8988T (cell line): ENCODE measurements around the gene GGT6.

ENCODE experiments used
- DNase-seq: peaks from one replicate; pipeline ENCODE4 v3.0.0; 2011

GGT6 gene

DNA sequence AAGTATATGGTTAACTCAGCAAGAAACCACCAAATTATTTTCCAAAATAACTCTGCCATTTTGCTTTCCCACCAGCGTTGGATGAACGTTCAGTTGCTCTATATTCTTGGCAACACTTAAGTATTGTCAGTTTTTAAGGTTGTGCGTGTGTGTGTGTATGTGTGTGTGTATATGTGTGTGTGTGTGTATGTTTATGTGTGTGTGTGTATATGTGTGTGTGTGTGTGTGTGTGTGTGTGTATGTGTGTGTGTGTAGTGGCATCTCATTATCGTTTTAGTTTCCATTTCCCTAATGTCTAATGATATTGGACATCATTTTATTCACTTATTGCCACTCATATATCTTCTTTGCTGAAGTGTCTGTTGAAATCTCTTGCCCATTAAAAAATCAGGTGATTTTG lies 12.7 kb upstream of the GGT6 start:
- DNase-seq = no peak

DNA sequence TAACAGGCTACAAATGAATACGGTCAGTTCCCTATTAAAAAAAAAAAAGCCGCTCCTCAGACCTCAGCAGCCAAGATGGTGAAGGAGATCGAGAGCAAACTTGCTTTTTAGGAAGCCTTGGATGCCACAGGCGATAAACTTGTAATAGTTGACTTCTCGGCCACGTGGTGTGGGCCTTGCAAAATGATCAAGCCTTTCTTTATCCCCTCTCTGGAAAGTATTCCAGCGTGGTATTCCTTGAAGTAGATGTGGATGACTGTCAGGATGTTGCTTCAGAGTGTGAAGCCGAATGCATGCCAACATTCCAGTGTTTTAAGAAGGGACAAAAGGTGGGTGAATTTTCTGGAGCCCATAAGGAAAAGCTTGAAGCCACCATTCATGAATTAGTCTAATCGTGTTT lies 11.8 kb upstream of the GGT6 start:
- no peak for DNase-seq

DNA sequence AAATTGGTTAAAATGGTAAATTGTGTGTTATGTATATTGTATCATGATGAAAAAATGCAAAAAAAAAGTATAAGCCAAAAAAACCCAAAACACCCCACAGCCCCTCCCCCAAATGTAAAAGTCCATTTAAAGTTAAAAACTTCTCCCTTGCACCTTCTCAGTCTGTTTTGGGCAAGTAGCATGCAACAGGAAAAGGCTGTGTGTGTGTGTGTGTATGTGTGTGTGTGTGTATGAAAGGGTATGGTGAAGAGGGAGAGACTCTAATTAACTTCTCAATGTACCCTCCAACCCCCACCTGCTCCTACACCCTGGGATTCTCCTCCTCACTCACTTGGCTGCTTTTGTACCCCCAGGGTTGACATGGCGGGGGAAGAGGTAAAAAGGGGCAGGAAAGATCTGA lies 9.2 kb upstream of the GGT6 start:
- no peak for DNase-seq

DNA sequence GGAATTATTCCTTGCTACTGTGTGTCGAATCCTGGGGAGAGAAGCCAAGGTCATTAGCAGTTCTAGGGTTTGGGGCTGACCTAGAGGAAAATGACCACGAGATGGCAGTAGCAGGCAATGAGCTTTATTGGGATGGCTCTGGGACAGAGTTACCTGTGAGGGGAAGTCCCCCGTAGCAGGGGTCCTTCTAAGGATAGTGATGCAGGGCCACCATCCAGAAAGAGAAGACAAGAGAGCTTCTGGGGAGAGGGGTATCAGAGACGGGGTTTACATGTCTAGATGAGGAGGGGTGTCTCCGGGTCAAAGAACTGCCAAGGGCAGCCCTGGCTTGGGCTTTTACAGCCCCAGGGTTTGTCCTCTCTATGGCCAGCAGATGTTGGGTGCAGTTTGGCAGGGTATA lies 6.4 kb upstream of the GGT6 start:
- no peak for DNase-seq

DNA sequence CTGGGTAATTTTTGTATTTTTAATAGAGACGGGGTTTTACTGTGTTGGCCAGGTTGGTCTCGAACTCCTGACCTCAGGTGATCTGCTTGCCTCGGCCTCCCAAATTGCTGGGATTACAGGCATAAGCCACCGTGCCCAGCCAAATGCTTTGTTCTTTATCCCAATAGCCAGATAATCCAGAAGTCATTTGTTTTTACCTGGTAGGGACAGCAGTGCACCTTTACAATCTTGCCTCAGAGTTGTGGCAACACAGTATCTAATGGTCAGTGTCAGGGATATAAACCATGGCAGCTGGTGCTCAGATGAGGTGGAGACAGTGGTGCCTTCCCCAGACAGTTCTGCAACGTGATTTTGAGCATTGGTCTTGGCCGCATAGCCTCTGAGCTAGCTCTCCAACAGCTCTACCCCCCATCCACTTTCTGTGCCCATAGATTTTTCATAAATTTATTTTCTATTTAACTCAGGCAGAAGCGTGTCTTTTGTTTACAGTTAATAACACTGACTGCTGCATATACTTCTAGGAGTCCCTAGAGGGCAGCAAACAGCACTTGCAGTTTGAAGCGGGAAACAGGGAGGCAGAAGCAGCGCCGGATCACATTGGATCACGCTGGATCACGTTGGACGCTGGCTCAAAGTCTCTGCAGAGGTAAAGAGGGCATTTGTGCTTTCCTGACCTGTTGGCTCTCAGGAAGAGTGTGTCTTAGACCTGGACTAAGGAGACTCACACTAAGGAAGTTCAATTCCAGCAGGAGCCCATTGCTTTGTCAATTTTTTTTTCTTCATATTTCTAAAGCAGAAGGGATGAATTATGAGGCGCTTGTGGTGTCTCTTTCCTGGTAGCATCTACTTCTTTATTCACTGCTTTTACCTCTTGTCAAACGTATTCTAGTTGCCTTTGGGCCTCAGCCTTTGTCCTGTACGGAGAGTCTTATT lies 5.1 kb upstream of the GGT6 start:
- no peak for DNase-seq

DNA sequence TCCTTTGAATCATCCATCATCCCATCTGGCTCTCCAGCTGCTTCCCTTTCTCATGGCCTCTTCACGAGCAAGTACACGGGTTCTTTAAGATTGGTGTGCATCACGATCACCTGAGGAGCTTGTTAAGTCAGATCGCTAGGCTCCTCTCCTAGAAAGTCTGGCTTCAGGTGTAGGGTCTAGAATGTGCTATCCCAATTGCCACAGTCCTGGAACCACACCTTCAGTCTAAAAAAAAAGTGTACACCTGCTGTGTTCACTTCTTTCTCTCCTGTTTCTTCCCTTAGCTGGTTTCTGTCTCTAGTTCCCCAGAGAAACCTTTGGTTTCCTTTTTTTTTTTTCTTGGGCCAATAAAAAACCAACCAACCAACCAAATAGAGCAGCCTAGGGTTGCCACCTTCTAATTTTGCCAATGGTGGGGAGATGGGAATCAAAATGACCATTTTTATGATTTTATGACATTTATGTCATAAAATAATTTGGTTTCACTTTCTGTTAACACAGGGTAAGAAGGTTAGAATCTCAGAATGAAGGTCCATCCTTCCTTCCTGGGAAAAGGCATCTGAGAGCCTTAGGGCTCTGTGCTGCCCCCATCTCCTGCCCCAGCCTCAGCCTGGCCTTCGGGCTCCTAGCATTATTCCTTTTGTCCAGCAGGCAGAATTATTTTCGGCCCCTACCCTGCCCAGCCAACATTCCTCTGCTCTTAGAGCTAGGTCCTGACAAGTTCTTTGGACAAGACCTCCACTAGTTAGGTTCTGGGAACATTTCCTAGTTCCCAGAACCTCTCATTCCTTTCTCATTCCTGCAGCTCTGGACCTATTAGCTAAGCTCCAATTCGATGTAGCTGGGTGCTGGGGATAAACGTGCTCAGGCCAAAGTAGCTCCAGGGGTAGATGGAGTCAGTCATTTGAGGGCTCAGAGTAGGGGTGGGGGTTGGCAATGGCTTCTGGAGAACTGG lies 1.9 kb upstream of the GGT6 start:
- no peak for DNase-seq

DNA sequence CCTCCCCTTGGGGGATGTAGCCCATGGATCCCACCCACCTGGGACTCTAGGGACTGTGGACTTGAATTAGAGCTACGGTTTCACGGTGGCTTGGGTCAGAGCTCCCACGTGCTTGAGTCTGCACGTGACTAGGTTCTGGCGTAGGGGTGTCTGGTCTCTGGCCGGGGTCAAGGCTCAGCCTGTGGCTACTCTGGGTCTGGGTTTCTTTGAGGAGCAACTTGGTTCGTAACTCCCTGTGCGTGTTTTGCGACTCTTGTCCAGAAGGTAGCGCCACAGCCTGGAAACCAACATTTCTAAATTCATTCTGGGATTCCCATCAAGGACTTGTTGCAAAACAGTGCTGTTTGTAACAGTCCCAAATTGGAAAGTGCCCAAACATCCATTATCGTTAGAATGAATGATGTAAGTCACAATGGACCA lies 470 bp upstream of the GGT6 start:
- no peak for DNase-seq

DNA sequence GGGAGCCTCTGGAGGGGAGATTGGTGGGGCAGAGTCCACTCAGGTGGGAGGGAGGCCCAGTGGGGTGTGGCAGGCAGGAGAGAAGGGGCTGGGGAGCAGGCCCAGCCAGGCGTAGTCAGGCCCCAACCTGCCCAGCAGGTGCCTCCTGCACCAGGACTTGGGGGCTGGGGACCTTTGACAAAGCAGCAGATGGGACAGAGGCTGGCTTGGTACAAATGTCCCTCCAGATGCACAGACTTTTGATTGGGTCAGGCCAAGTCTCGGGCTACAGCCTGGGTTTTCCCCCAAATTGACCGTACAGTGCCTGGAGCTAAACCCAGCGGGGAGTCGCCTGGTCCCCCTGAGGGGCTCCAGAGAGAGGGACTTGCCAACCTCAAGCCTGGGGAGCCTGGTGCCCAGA lies 411 bp downstream of the GGT6 start:
- no peak for DNase-seq

DNA sequence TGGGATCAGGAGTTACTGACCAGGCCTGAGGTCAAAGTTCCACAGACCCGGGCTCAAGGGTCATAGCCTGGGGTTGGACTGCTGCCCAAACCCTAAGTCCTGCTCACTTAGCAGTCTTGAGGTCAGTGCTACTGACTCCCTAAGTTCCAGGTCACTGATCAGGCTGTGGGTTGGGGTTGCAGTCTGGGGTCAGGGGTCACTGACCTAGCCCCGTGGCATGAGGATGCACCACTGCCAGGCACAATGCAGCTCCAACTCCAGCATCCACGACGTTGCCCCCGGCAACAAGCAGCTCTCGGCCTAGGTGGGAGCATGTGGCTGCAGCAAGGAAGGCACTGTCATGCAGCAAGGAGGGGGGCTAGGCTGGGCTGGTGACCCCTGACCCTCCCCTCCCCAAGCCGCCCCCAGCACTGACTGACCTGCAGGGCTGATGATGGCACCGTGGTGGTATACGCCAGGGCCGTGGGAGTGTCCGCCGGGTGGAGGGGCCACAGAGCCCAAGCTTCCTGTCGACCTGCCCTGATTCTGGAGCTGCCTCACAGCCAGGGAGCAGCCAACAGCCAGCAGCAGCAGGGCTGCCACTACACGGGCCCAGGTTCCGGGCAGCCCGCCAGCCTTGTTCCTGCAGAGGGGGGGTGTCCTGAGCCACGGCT lies 1.1 kb downstream of the GGT6 start:
- DNase-seq = no peak

DNA sequence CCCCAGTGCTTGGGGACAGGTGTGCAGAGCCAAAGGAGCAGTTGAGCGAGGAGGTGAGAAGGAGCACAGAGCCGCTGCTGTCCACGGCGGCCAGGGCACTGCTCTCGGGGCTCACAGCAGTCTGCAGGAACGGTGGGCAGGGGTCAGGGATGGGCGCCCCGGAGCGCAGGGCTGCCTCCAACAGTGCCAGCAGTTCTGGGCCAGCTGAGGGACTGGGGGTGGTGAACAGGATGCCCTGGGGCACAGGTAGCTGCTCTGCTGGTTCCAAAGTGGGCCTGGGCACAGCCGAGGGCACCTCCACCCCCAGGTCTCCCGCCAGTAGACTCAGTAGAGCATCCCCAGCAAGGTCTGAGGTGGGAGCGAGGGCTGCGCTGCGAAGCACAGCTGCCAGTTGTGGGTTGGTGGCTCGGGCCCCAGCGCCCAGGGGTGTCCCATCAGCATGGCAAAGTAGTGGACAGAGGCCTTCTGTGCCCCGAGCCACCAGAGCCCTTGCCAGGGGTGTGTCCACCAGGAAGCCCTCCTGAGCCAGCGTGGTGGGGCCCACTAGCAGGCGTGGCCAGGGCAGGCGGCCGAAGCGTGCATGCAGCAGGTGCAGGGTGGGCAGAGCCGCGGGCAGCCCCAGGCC lies 1.9 kb downstream of the GGT6 start:
- DNase-seq = no peak

DNA sequence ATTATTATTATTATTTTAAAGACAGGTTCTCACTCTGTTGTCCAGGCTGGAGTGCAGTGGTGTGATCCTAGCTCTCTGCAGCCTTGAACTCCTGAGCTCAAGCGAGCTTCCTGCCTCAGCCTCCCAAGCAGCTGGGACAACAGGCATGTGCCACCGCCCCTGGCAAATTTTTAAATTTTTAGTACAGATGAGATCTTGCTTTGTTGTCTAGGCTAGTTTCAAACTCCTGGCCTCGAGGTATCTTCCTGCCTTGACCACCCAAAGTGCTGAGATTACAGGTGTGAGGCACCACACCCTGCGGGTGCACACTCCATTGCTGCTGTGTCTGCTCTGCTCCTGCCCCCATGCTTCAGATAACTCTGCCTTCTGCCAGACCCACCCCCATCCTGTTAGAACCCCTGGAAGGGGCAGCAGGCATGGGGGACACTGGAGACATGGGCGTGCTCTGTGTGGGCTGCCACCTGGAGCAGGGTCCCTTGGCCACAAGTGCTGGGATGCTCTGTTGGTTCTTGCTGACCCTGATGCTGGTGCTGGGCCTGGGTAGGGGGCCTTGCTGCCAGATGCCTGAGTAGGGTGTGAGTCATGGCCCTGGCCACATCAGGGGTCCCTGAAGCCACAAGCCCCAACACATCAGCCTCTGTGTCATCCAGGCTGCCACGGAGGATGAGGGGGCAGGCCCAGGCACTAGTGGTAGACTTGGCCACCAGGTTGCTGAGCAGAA lies 2.6 kb downstream of the GGT6 start:
- no peak for DNase-seq

DNA sequence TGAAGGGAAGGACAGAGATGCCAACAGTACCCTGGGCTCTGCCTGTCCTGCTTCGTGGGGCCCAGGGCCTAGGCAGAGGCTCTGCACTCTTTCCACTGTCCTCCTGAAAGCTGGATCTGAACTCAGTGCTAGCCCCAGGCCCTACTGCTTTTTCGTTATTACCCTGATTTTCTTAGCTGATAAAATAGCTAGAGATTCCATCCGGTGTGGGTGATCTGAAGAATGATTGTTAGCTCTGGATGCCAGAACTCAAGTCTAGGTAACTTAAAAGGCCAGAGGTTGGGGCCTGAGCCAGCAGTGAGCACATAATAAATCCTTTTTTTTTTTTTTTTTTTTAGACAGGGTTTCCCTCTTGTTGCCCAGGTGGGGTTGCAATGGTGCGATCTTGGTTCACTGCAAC lies 3.4 kb downstream of the GGT6 start:
- no peak for DNase-seq

DNA sequence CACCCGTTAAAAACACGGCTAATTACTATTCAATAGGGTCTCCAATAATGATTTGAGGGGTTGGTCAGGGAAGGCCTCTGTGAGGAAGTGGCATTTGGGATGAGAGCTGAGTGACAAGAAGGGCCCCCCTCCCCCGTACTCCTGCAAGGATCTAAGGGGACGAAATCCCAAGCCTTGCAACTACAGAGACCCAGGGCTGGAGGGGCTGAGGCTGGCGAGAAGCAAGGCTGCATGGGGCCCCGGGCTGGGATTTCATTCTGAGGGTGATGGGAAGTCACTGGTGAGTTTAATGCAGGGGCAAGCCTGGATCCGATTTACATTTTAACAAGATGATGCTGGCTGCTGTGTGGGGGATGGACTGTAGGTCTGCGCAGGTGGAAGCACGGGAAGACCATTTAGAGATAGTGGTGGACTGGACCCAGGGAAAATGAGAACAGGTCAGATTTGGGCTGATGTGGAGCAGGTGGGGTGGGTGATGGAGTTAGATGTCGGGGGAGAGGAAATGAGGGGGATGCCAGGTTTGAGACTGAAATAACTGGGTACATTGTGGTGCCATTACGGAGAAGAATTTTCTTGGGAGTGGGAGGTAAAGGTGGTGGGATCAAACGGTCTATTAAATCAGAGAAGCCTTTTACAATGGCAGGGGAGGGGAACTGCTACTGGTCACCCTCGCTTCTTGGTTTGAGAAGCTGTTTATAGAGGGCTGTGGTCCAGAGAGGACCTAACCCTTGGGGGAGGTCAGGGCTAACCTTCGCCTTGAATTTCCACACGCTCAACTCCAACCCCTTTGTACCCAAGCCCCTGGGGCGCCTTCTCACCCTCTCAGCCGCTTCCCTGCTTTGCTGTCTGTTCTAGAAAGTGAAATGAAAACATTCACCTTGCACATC lies 4.3 kb downstream of the GGT6 start:
- no peak for DNase-seq

DNA sequence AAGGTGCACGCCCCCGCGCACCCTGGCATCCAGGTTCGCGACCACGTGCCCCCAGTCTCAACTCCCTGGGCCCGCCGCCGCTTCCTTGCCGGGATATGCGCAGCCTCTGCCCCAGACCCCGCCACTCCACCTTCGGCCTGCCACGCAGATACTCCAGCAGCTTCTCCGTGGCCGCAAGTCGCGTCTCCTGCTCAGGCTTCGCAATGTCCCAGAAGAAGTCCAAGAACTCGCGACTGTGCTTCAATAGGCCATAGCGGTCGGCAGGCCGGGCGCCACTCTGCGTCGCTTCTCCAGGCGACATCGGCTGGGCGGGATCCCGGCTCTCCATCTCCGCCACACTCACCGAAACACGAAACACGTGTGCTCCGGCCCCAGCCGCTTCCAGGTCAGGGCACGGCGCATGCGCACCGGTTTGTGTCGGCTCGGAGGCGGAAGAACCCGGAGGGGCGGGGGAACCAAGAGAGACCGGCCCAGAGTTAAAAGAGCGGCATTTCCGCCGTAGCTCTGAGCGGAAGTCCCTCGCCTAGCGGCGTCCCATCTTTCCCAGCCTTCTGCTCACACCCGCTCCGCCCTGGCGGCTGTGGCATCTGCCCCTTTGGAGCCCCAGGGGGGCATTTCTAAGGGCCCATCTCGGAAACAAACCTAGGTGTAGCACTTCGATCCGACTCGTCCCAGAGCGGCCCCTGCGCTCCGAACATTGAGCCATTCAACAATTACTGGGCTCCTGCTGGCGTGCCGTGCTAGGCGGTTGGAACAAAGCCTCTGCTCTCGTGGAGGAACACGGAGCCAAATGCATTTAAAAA lies 5.2 kb downstream of the GGT6 start, which contains the start of gene MYBBP1A:
TSS of gene MYBBP1A (minus strand) at position 388 of the 803 bp plus-strand sequence. CDS start at position 328, 60 bp downstream.
- peak; percentile 97 for DNase-seq

DNA sequence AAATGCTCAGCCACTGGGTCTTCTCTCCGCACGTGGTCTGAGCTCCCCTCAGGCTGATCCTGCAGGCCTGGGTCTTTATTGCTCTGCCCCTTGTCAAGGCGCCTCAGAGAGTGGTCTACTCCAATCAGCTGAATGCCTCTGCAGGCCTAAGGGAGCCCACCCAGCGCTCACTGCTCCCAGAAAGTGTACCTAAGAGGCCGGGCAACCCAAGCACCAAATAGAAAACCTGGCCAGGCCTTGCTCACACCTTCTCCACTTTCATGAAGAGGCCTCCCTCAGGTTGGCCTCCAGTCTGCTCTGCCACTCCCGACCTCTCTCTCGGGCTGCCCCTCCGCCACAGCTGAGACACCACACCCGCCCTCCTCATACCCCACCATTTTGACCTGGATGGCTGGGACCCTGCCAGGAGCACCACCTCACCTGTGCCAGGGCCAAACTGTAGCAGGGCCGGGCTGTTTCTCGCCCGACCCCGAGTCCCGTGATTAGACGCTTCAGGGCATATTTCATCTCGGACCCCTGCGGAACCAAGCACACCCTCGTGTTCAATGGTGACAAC lies 5.9 kb downstream of the GGT6 start:
- no peak for DNase-seq

DNA sequence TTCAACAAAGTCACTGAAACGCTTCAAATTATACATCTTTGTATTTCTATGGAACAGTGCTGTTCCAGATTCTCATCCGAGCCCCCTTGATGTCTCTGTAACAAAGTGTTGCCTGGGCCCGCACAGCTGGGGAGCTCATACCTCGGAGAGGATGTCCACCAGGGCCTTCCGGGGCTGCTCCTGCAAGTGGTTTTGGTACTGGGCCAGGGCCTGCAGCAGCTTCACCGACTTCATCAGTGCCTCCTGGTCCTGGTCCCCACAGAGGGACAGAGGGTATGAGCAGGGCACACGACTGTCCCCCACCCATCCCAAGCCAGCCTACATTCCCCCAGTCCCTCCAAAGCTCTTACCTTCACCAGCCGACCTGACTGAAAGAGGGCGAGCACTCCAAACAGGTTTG lies 6.7 kb downstream of the GGT6 start:
- DNase-seq = no peak

DNA sequence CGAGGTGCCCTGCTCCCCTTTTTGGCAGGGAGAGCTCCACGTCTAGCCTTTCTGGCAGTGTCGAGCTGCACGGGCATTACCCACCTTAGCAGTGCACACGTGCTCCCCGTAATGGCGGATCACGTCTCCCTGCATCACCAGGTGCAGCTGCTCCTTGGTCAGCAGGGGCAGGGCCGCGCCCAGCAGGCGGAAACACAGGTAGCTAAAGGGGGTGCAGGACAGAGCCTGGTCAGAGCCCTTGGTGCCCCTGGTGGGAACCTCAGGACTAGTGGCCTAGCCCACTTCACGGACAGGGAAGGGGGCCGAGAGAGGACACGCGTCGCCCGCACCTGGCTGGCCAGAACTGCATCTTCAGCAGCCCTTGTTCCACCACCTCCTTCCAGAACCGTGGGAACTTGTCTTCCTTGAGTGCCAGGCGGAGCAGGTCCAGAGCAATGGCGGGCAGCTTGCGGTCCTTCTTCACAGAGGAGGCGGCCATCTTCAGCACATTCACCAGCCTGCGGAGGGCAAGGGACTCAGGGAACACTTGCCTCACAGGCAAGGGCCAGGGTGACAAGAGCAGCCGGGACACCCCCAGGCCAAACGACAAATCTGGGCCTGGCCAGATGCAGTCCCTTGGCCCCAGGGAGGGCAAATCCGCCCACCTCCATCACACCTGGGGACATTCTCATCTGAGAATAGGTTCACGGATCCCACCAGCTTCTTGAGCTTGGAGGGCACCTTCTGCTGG lies 8.4 kb downstream of the GGT6 start:
- DNase-seq = no peak

DNA sequence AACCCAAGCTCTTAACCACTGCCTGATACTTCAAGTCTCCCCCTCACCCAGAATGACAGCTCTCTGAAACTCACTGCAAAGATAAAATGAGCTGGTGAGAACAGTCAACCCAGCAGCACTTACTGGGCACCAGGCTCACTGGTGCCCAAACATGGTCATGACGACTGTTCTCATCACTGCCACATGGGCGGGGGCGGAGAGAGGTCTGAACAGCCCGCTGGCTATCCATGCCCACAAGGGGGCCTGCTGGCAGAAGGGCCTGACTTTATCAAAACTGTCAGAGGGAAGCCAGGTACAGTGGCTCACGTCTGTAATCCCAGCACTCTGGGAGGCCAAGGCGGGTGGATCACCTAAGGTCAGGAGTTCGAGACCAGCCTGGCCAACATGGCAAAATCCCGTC lies 9.2 kb downstream of the GGT6 start:
- DNase-seq = no peak

DNA sequence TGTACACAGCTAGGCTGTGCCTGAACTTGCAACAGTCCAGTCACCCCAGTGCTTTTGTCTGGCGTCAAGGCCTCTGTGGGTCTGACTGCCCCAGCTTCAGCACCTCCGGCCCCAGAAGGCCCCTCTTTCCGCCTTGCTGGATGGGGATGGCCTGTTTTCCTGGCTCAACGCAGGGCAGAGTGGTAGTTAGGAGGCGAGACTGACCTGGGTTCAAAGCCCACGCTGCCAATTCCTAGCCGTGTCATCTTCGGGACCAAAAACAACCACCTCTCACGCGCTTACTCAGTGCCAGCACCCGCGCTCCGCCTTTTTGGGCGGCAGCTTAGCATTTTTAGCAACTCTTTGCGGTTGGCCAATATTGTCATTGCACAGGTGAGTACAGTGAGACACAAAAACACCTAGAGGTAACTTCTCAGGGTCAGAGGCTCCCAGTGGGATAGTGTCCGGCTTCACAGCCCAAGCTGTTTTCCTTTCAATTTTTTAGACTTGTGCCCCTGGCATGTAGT lies 9.8 kb downstream of the GGT6 start:
- DNase-seq = no peak
